ENCODE measurements around the gene CALHM6.

Gene CALHM6

DNA sequence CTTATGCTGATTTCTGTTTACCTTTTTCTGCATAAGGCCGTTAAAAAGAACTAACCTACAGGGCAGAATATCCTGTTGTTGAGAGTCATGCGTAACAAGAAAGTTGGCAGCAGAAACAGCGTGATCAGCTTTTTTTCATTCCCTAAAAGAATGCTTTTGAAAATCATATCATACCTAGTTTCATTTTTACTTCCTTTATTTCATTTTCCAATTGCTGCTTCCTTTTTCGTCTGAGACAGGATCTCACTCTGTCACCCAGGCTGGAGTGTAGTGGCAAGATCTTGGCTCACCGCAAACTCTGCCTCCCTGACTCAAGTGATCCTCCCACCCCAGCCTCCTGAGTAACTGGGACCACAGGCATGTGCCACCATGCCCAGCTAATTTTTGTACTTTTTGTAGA is 4.1 kb downstream of the CALHM6 start:
- no peak overlapping the region for H2AFZ ChIP-seq (ENCODE audit: low read length)

DNA sequence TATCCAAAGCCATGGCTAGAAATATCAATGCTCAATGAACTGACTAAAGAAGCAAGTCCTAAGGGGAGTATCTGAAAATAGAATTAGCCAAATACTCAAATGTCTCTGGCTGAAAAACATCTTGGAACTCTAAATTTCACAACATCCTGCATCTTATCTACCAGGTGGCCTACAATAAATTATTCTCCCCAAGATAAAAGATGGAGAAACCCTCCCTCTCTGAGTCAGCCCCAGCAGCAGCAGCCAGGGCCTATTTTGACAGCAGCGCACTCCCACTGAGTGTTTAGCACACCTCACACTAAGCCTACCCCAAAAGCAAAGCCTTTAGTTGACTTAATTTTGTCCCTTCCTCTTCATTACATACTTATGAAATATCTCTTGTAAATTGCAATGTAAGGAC is 5.9 kb downstream of the CALHM6 start:
- no peaks in the 10 kb centered on the region for H3K79me2 ChIP-seq (ENCODE audit: insufficient read depth, low read length)
- H3K4me2 ChIP-seq (ENCODE audit: low read length): no peak overlapping the region
- no peaks in the 10 kb centered on the region for H3K36me3 ChIP-seq (ENCODE audit: insufficient read depth, low read length)
- H3K4me3 ChIP-seq (ENCODE audit: low read depth, low read length, poor library complexity, severe bottlenecking): no peak overlapping the region
- no peaks in the 10 kb centered on the region for H4K20me1 ChIP-seq (ENCODE audit: insufficient read depth, low read length)
- H3K4me1 ChIP-seq (ENCODE audit: insufficient read depth, low read length, severe bottlenecking): peaks cover 3% of the 10 kb centered on the region
- no peaks in the 10 kb centered on the region for H3K9me3 ChIP-seq (ENCODE audit: low read length)
- TF ChIP-seq EZH2 (IDR thresholded peaks at IDR 0.05; ENCODE audit: borderline replicate concordance, low read length): no peak
- TF ChIP-seq, protein P1, sequence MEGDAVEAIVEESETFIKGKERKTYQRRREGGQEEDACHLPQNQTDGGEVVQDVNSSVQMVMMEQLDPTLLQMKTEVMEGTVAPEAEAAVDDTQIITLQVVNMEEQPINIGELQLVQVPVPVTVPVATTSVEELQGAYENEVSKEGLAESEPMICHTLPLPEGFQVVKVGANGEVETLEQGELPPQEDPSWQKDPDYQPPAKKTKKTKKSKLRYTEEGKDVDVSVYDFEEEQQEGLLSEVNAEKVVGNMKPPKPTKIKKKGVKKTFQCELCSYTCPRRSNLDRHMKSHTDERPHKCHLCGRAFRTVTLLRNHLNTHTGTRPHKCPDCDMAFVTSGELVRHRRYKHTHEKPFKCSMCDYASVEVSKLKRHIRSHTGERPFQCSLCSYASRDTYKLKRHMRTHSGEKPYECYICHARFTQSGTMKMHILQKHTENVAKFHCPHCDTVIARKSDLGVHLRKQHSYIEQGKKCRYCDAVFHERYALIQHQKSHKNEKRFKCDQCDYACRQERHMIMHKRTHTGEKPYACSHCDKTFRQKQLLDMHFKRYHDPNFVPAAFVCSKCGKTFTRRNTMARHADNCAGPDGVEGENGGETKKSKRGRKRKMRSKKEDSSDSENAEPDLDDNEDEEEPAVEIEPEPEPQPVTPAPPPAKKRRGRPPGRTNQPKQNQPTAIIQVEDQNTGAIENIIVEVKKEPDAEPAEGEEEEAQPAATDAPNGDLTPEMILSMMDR (IDR thresholded peaks at IDR 0.05; ENCODE audit: low read length): no peak
- H3F3A ChIP-seq (ENCODE audit: insufficient read depth, low read length): no peaks in the 10 kb centered on the region
- H3K27me3 ChIP-seq (ENCODE audit: insufficient read depth, low read length): no peaks in the 10 kb centered on the region
- H2AFZ ChIP-seq (ENCODE audit: low read length): no peak overlapping the region
- H3K27ac ChIP-seq (ENCODE audit: low read depth, low read length, poor library complexity, severe bottlenecking): no peak overlapping the region
- no peak overlapping the region for H3K9ac ChIP-seq (ENCODE audit: low read length)
- no peaks in the 10 kb centered on the region for H3K9me2 ChIP-seq (ENCODE audit: low read depth, low read length)

More for the DNA sequence above, 4.1 kb downstream of the CALHM6 start:
- Histone ChIP-seq H3K9me3 (ENCODE audit: low read length) (no peaks in the 10 kb centered on the region), H3K79me2 (ENCODE audit: insufficient read depth, low read length) (no peaks in the 10 kb centered on the region), H3K36me3 (ENCODE audit: insufficient read depth, low read length) (no peaks in the 10 kb centered on the region), H3K4me1 (ENCODE audit: insufficient read depth, low read length, severe bottlenecking) (peaks cover 3% of the 10 kb centered on the region), H3K4me3 (ENCODE audit: low read depth, low read length, poor library complexity, severe bottlenecking) (no peak overlapping the region), H4K20me1 (ENCODE audit: insufficient read depth, low read length) (no peaks in the 10 kb centered on the region), H3K9ac (ENCODE audit: low read length) (no peak overlapping the region), H3F3A (ENCODE audit: insufficient read depth, low read length) (no peaks in the 10 kb centered on the region), H3K27ac (ENCODE audit: low read depth, low read length, poor library complexity, severe bottlenecking) (no peak overlapping the region), H3K4me2 (ENCODE audit: low read length) (no peak overlapping the region), H3K27me3 (ENCODE audit: insufficient read depth, low read length) (no peaks in the 10 kb centered on the region), H3K9me2 (ENCODE audit: low read depth, low read length) (no peaks in the 10 kb centered on the region)
- TF ChIP-seq EZH2 (IDR thresholded peaks at IDR 0.05; ENCODE audit: borderline replicate concordance, low read length): no peak
- TF ChIP-seq, protein P1 (IDR thresholded peaks at IDR 0.05; ENCODE audit: low read length): no peak

DNA sequence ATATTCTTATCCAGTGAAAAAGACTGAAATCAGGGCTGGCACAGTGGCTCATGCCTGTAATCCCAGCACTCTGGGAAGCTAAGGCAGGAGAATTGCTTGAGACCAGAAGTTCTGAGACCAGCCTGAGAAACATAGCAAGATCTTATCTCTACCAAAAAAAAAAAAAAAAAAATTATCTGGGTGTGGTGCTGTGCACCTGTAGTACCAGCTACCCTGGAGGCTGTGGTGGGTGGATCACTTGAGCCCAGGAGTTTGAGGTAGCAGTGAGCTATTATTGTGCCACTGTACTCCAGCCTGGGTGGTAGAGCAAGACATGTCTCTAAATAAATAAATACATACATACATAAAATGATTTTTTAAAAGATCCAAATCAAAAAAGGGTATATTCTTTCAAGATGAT is 6.3 kb downstream of the CALHM6 start:
- H4K20me1 ChIP-seq (ENCODE audit: insufficient read depth, low read length): no peaks in the 10 kb centered on the region

More for the DNA sequence above, 6.3 kb downstream of the CALHM6 start:
- no peaks in the 10 kb centered on the region for H3F3A ChIP-seq (ENCODE audit: insufficient read depth, low read length)
- TF ChIP-seq, protein P1 (IDR thresholded peaks at IDR 0.05; ENCODE audit: low read length): no peak
- no peak for TF ChIP-seq EZH2 (IDR thresholded peaks at IDR 0.05; ENCODE audit: borderline replicate concordance, low read length)
- H3K36me3 ChIP-seq (ENCODE audit: insufficient read depth, low read length): no peaks in the 10 kb centered on the region
- H3K4me3 ChIP-seq (ENCODE audit: low read depth, low read length, poor library complexity, severe bottlenecking): no peak overlapping the region
- H3K9ac ChIP-seq (ENCODE audit: low read length): no peak overlapping the region
- no peak overlapping the region for H2AFZ ChIP-seq (ENCODE audit: low read length)
- no peaks in the 10 kb centered on the region for H3K4me1 ChIP-seq (ENCODE audit: insufficient read depth, low read length, severe bottlenecking)
- no peaks in the 10 kb centered on the region for H3K79me2 ChIP-seq (ENCODE audit: insufficient read depth, low read length)
- no peaks in the 10 kb centered on the region for H3K27me3 ChIP-seq (ENCODE audit: insufficient read depth, low read length)
- no peaks in the 10 kb centered on the region for H3K9me3 ChIP-seq (ENCODE audit: low read length)
- H3K4me2 ChIP-seq (ENCODE audit: low read length): no peak overlapping the region
- H3K9me2 ChIP-seq (ENCODE audit: low read depth, low read length): no peaks in the 10 kb centered on the region
- no peak overlapping the region for H3K27ac ChIP-seq (ENCODE audit: low read depth, low read length, poor library complexity, severe bottlenecking)

Data from OCI-LY1 (cell line).